ENCODE results near the gene SCP2.

DNA sequence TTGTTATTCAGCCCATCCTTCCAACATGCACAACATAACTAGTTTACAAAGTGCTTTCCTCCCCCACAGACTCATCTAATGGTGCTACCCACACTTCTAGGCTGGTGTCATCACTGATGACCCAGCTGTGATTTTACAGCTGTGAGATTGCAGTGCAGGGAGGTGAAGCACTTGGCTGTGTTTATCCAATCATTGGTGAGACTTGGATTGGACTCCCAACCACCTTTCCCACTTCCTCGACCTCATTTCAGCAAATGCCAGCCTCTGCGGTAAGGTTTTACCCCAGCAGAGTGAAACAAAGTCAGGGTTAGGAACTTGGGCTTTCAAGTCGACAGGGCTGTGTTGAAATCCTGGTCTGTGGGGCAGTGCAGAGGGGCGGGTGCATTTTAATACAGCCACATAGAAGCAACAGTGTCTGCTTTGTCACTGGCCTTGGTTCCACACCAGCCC lies 27.6 kb upstream of the SCP2 start:
- TF ChIP-seq, protein P1, sequence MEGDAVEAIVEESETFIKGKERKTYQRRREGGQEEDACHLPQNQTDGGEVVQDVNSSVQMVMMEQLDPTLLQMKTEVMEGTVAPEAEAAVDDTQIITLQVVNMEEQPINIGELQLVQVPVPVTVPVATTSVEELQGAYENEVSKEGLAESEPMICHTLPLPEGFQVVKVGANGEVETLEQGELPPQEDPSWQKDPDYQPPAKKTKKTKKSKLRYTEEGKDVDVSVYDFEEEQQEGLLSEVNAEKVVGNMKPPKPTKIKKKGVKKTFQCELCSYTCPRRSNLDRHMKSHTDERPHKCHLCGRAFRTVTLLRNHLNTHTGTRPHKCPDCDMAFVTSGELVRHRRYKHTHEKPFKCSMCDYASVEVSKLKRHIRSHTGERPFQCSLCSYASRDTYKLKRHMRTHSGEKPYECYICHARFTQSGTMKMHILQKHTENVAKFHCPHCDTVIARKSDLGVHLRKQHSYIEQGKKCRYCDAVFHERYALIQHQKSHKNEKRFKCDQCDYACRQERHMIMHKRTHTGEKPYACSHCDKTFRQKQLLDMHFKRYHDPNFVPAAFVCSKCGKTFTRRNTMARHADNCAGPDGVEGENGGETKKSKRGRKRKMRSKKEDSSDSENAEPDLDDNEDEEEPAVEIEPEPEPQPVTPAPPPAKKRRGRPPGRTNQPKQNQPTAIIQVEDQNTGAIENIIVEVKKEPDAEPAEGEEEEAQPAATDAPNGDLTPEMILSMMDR (IDR thresholded peaks at IDR 0.05; ENCODE audit: low read length) = no peak
- TF ChIP-seq EZH2 (IDR thresholded peaks at IDR 0.05; ENCODE audit: borderline replicate concordance, low read length) = no peak
